OCI-LY7 (cell line): ENCODE data around the gene KLF16.

Experiments used
- CTCF ChIP-seq: fragments of 200-600 bp; sonication (generic); conservative IDR thresholded peaks from 2 replicates; pipeline ENCODE4 v1.5.1; 2014; ENCODE audit warnings: mild to moderate bottlenecking, antibody characterized with exemption, low read length, moderate library complexity, mixed read lengths
- EZH2phosphoT487 ChIP-seq: fragments of 200-600 bp; sonication (generic); IDR thresholded peaks from 2 replicates; pipeline ENCODE4 v1.6.1; 2018; ENCODE audit warnings: low read depth, borderline replicate concordance, mild to moderate bottlenecking, mixed run types, antibody characterized with exemption, low read length, moderate library complexity, mixed read lengths

GRCh38 chr19:1845125-1845515, 18.3 kb downstream of the KLF16 start:
- no peak for TF ChIP-seq EZH2phosphoT487
- no peak for TF ChIP-seq CTCF
